Middle frontal gyrus (tissue), 1 donor: ENCODE measurements around the gene LUZP2.

Source experiments
- DNase-seq: peaks from one replicate; pipeline ENCODE4 v3.0.0-alpha.2; 2015; ENCODE audit warnings: low spot score; ENCODE audit errors: extremely low spot score

The LUZP2 gene

GRCh38 chr11:24560324-24560723, 63.5 kb downstream of the LUZP2 start:
- no peak for DNase-seq

GRCh38 chr11:24567380-24567779, 70.5 kb downstream of the LUZP2 start:
- no peak for DNase-seq

DNA sequence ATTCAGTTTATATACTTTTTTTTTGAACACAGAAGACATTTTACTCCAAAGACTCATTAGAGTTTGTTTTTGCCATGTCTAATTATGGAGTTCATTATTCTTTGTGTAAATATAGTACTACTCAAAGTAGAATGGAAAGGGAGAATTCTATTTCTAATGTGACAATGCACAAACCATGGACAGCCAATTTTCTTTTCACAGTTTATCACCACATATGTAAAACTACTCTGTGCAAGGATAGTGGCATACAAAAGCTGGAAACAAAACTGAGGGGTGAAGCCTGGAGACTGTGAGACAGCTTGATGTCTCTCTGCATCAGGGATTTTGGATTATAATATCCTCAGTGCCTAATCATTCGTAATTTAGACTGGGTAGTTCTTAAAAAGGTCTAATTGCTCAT, 75.5 kb downstream of the LUZP2 start:
- DNase-seq: no peak

- DNase-seq: no peak
These were observed 77.6 kb downstream of the LUZP2 start for GRCh38 chr11:24574461-24574860.

GRCh38 chr11:24575392-24575791, 78.5 kb downstream of the LUZP2 start:
- no peak for DNase-seq

DNA sequence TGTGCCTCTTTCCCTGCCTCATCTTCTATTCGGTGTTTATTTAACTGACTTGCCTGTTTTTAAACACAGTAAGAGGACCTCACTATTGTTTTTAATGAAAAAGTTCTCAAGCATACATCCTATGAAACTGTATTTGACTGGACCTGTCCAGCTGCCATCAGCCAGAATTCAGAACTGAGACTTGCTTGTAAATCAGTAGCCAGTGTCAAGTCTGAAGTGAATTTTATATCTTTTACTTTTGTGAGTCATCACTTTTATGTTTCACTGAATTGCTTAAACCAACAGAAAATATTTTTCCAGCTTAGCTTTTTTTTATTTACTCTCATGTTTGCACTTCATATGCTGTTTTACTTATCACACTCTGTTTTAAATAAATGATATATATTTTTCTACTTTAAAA, 88.3 kb downstream of the LUZP2 start:
- DNase-seq: no peak

- no peak for DNase-seq
These were observed 90.8 kb downstream of the LUZP2 start for GRCh38 chr11:24587635-24588034.

GRCh38 chr11:24588081-24588480, 91.2 kb downstream of the LUZP2 start:
- DNase-seq: no peak

- DNase-seq: no peak
These were observed 92.2 kb downstream of the LUZP2 start for GRCh38 chr11:24589064-24589463.

- no peak for DNase-seq
These were observed 94.4 kb downstream of the LUZP2 start for GRCh38 chr11:24591283-24591682.

- DNase-seq: no peak
These were observed 95.5 kb downstream of the LUZP2 start for GRCh38 chr11:24592360-24592759.

DNA sequence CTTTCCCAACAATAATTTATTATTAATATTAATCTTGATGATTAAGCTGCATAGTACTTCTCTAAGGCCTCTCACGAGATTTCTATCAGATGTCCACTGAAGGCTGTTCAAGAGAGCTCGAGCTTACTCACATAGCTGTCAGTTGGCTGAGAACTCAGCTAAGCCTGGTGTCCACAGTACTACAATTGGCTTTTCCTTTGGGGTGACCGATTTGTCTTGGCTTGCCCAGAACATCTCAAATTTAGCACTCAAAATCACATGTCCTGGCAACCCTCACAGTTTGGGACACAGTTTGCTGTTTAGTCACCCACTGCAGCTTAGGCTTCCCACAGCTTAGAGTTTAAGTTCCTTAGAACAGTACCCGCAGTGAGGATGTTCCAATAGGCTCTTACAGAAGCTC, 96.5 kb downstream of the LUZP2 start:
- no peak for DNase-seq

DNA sequence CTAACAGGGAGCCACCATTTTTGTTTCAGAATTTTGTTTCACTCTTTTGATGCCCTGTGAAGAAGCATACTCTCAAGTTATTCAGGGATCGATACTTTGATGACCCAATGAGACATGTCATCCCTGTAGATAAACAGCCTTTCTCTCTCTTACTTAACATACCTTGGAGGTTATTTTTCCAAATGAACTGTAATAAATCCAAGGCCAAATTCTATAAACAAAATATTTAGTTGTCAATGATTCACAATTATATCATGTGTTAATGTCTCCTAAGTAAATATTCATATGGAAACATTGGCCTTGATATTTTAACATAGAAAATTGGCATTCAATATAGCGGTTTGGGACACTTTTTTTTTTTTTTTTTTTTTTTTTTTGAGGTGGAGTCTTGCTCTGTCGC, 97.5 kb downstream of the LUZP2 start:
- DNase-seq: no peak

- no peak for DNase-seq
These were observed 101.8 kb downstream of the LUZP2 start for GRCh38 chr11:24598641-24599040.

DNA sequence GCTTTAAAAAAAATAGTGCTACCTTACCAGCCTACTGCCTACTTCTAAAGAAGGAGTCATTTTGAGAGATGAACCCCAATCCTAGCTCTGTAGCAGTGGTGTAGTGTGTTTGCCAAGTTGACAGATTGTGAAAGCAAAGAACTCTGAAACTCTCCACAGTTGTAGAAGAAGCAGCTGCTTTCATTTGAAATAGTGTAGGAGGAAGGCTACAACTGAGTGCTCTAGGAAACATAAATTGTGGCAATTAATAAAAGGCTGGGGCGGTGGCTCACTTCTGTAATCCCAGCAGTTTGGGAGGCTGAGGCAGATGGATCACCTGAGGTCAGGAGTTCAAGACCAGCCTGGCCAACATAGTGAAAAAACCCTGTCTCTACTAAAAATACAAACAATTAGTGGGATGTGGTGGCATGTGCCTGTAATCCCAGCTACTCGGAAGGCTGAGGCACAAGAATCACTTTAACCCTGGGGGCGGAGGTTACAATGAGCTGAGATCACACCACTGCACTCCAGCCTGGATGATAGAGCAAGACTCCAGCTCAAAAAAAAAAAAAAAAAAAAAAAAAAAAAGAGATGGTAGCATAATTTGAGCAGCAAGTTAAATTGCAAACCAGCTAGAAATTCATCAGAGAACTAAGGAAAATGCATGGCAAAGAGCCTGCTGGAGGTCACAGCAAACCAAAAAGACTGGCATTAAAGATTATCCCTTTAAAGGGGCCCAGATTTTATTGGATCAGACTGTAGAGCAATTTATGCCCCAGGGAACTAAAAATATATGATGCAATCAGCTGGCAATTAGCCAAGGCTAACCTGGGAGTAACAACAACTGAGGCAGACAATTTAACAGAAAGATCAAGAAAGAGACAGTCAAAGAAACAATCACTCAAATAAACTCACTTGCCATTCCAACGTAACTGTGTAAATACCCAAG, 112.6 kb downstream of the LUZP2 start:
- peak; percentile 18 for DNase-seq

GRCh38 chr11:24615451-24616160, 118.8 kb downstream of the LUZP2 start:
- no peak for DNase-seq

- no peak for DNase-seq
These were observed 121.0 kb downstream of the LUZP2 start for GRCh38 chr11:24617856-24618255.

- DNase-seq: no peak
These were observed 123.0 kb downstream of the LUZP2 start for GRCh38 chr11:24619900-24620299.

DNA sequence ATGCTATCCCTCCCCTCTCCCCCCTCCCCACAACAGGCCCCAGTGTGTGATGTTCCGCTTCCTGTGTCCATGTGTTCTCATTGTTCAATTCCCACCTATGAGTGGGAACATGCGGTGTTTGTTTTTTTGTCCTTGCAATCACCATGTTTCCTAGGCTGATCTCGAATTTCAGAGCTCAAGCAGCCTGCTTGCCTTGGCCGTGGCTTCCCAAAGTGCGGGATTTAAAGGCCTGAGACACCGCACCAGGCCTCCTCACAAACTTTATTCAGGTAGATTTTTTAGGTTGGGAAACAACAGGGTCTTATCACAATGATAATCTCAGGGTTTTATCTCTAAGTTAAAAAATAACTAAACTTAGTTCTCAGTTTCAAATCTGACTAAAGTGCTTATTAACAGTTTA, 125.4 kb downstream of the LUZP2 start:
- no peak for DNase-seq

DNA sequence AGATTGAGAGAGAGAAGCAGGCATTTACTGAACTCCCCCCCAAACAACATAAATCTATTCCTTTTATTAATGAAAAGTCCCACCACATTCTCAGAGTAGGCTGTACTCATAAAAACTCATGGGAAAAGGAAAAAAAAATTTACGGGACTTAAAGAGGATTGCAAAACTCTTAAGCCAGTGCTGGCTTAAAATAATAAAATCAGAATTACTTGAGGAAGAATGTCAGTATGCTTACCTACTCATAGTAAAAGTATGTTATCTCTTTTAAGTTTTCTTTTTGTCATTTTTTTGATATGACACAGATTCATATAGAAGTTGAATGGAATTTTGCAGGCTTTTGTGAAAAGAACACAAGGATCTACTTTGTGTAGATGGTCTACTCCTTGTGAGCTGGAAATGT, 126.3 kb downstream of the LUZP2 start:
- DNase-seq: no peak

GRCh38 chr11:24624432-24624831, 127.6 kb downstream of the LUZP2 start:
- no peak for DNase-seq

DNA sequence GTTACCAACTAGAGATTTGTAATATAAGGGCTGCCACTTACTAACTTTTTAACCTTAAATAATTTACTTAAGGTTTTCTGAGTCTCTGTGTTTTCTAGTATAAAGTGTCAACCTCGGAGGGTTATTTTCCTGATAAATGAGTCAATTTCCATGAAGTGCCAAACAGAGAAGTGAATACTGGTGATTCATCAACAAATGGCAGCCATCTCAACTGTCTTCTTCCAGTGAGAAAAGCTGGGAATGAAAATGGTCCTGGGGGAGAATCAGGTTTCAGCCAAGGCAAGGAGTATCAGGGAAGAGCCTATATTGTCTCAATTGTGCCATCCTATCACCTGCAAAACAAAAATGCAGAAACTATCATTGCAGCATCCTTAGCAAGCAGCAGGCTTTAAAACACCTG, 129.1 kb downstream of the LUZP2 start:
- DNase-seq: no peak
